ENCODE measurements around the gene BMP2K.

BMP2K gene

GRCh38 chr4:78922207-78922606 is 146.1 kb downstream of the BMP2K start:
- TF ChIP-seq ZNF8 (CRISPR knock-in tag; IDR thresholded peaks at IDR 0.05), result no peak
- TF ChIP-seq PATZ1 (CRISPR knock-in tag; IDR thresholded peaks at IDR 0.05; ENCODE audit: borderline replicate concordance), result no peak
- no peak for TF ChIP-seq ZFP3 (CRISPR knock-in tag; IDR thresholded peaks at IDR 0.05)
- TF ChIP-seq RARB (CRISPR knock-in tag; IDR thresholded peaks at IDR 0.05), result no peak
- no peak for TF ChIP-seq CSRNP3 (CRISPR knock-in tag; IDR thresholded peaks at IDR 0.05)
- no peak for TF ChIP-seq ZC3H10 (CRISPR knock-in tag; IDR thresholded peaks at IDR 0.05)
- TF ChIP-seq TOX (CRISPR knock-in tag; IDR thresholded peaks at IDR 0.05; ENCODE audit: borderline replicate concordance), result no peak
- no peak for ATAC-seq

GRCh38 chr4:78923464-78924312 is 147.5 kb downstream of the BMP2K start:
- no peak for TF ChIP-seq ARNTL (CRISPR knock-in tag; IDR thresholded peaks at IDR 0.05; ENCODE audit: borderline replicate concordance, low read depth)
- no peak for TF ChIP-seq POU6F1 (CRISPR knock-in tag; IDR thresholded peaks at IDR 0.05; ENCODE audit: borderline replicate concordance, low read depth)
- TF ChIP-seq ZNF8 (CRISPR knock-in tag; IDR thresholded peaks at IDR 0.05), result no peak
- TF ChIP-seq BACH2 (CRISPR knock-in tag; IDR thresholded peaks at IDR 0.05; ENCODE audit: borderline replicate concordance), result no peak
- TF ChIP-seq CSRNP3 (CRISPR knock-in tag; IDR thresholded peaks at IDR 0.05), result no peak
- no peak for TF ChIP-seq TOX (CRISPR knock-in tag; IDR thresholded peaks at IDR 0.05; ENCODE audit: borderline replicate concordance)
- TF ChIP-seq CREB5 (CRISPR knock-in tag; IDR thresholded peaks at IDR 0.05; ENCODE audit: low read depth), result no peak
- no peak for TF ChIP-seq ZC3H10 (CRISPR knock-in tag; IDR thresholded peaks at IDR 0.05)
- TF ChIP-seq ISL1 (CRISPR knock-in tag; IDR thresholded peaks at IDR 0.05), result no peak
- no peak for TF ChIP-seq TCF4 (CRISPR knock-in tag; IDR thresholded peaks at IDR 0.05; ENCODE audit: borderline replicate concordance)
- no peak for TF ChIP-seq PATZ1 (CRISPR knock-in tag; IDR thresholded peaks at IDR 0.05; ENCODE audit: borderline replicate concordance)
- TF ChIP-seq ZNF70 (CRISPR knock-in tag; IDR thresholded peaks at IDR 0.05), result no peak
- 0 out of 3 replicates have a peak, but pooled peaks have one; percentile 26 for ATAC-seq

- no peak for ATAC-seq
- no peak for TF ChIP-seq PPARA (CRISPR knock-in tag; IDR thresholded peaks at IDR 0.05; ENCODE audit: borderline replicate concordance)
- TF ChIP-seq RARB (CRISPR knock-in tag; IDR thresholded peaks at IDR 0.05), result no peak
- TF ChIP-seq ISL1 (CRISPR knock-in tag; IDR thresholded peaks at IDR 0.05), result no peak
- no peak for TF ChIP-seq ESRRG (CRISPR knock-in tag; IDR thresholded peaks at IDR 0.05)
- no peak for TF ChIP-seq TSHZ2 (CRISPR knock-in tag; IDR thresholded peaks at IDR 0.05)
- TF ChIP-seq CSRNP3 (CRISPR knock-in tag; IDR thresholded peaks at IDR 0.05), result no peak
- no peak for TF ChIP-seq PATZ1 (CRISPR knock-in tag; IDR thresholded peaks at IDR 0.05; ENCODE audit: borderline replicate concordance)
- no peak for TF ChIP-seq ZNF8 (CRISPR knock-in tag; IDR thresholded peaks at IDR 0.05)
- no peak for TF ChIP-seq OSR1 (CRISPR knock-in tag; IDR thresholded peaks at IDR 0.05)
- TF ChIP-seq TCF4 (CRISPR knock-in tag; IDR thresholded peaks at IDR 0.05; ENCODE audit: borderline replicate concordance), result no peak
Observed at GRCh38 chr4:78926826-78927225, 150.7 kb downstream of the BMP2K start.

Data from SK-N-SH treated with all-trans-retinoic acid at 6 μM for 48 hours (cell line).